ENCODE data around the gene GFPT1.

Gene GFPT1

GRCh38 chr2:69285379-69285894 lies 101.6 kb downstream of the GFPT1 start:
- no peak for DNase-seq

GRCh38 chr2:69280796-69281412 lies 106.1 kb downstream of the GFPT1 start:
- DNase-seq: no peak

GRCh38 chr2:69279931-69280681 lies 106.9 kb downstream of the GFPT1 start:
- no peak for DNase-seq

GRCh38 chr2:69279211-69279610 lies 107.8 kb downstream of the GFPT1 start:
- DNase-seq: no peak

- no peak for DNase-seq
Observed at GRCh38 chr2:69278366-69278765, 108.7 kb downstream of the GFPT1 start.

- DNase-seq: no peak
Observed at GRCh38 chr2:69275490-69275889, 111.5 kb downstream of the GFPT1 start.

GRCh38 chr2:69272803-69273471 lies 114.1 kb downstream of the GFPT1 start:
- no peak for DNase-seq

- no peak for DNase-seq
Observed at GRCh38 chr2:69271831-69272257, 115.2 kb downstream of the GFPT1 start.

All from NCI-H1092 (cell line).